Neural progenitor cell (in vitro differentiated cells): ENCODE results near the gene ZCCHC14.

Experiments used
- EZH2 ChIP-seq: fragments of 200-600 bp; sonication (generic); IDR thresholded peaks from 2 replicates; pipeline ENCODE4 v1.6.1; 2017; ENCODE audit warnings: antibody characterized with exemption, mild to moderate bottlenecking, moderate library complexity
- TF ChIP-seq, protein P1 (sequence below): fragments of 200-600 bp; sonication (generic); IDR thresholded peaks from 2 replicates; pipeline ENCODE4 v1.5.1; 2017; ENCODE audit warnings: antibody characterized with exemption, mild to moderate bottlenecking

- TF ChIP-seq EZH2 = no peak
- TF ChIP-seq, protein P1, sequence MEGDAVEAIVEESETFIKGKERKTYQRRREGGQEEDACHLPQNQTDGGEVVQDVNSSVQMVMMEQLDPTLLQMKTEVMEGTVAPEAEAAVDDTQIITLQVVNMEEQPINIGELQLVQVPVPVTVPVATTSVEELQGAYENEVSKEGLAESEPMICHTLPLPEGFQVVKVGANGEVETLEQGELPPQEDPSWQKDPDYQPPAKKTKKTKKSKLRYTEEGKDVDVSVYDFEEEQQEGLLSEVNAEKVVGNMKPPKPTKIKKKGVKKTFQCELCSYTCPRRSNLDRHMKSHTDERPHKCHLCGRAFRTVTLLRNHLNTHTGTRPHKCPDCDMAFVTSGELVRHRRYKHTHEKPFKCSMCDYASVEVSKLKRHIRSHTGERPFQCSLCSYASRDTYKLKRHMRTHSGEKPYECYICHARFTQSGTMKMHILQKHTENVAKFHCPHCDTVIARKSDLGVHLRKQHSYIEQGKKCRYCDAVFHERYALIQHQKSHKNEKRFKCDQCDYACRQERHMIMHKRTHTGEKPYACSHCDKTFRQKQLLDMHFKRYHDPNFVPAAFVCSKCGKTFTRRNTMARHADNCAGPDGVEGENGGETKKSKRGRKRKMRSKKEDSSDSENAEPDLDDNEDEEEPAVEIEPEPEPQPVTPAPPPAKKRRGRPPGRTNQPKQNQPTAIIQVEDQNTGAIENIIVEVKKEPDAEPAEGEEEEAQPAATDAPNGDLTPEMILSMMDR = no peak
These were observed 128.9 kb downstream of the ZCCHC14 start for GRCh38 chr16:87363771-87364455.
